Measurements from ENCODE around the gene LY86. TPM values are rescaled to one million over a fixed set of nuclear protein-coding genes. Genes with fewer than 3 reads are reported as not detected.

LY86 gene
- total RNA-seq, 4 donors from 2014 or later: 0.88 to 2.1 (median 1.6) TPM; not detected in 1

GRCh38 chr6:6696867-6697531 lies 108.5 kb downstream of the LY86 start:
- DNase-seq (ENCODE audit: low spot score in 2 of 2): peak in 1 of 2 donors; percentile 91
- WGBS, 2 donors: 32% methylated on average over 9 of the region's 9 CpGs
- TF ChIP-seq CTCF (IDR thresholded peaks at IDR 0.05): no peak
- TF ChIP-seq POLR2A (IDR thresholded peaks at IDR 0.05): no peak
- H3K4me3 ChIP-seq (ENCODE audit: low read depth, poor library complexity, severe bottlenecking): no peak overlapping the region
- intact Hi-C loops (cut with DNase I; ENCODE audit: low total_unique reads): no loop called here

GRCh38 chr6:6697620-6698019 lies 109.1 kb downstream of the LY86 start:
- DNase-seq (ENCODE audit: low spot score in 2 of 2): no peak
- intact Hi-C loops (cut with DNase I; ENCODE audit: low total_unique reads): no loop called here
- TF ChIP-seq POLR2A (IDR thresholded peaks at IDR 0.05) (no peak), CTCF (IDR thresholded peaks at IDR 0.05) (no peak)
- H3K4me3 ChIP-seq (ENCODE audit: low read depth, poor library complexity, severe bottlenecking): no peak overlapping the region
- 72 to 88% methylated on average over 3 of the region's 3 CpGs for WGBS, 2 donors

- peak; percentile 90 to 93 for DNase-seq (ENCODE audit: low spot score in 2 of 2)
Measured at GRCh38 chr6:6699741-6700367, 111.3 kb downstream of the LY86 start.

GRCh38 chr6:6700407-6701270 lies 112.1 kb downstream of the LY86 start:
- DNase-seq (ENCODE audit: low spot score in 2 of 2): no peak
- TF ChIP-seq POLR2A (IDR thresholded peaks at IDR 0.05) (no peak), CTCF (IDR thresholded peaks at IDR 0.05) (no peak)
- intact Hi-C loops (cut with DNase I; ENCODE audit: low total_unique reads): no loop called here
- 32 to 37% methylated on average over 13 of the region's 13 CpGs for WGBS, 2 donors
- H3K4me3 ChIP-seq (ENCODE audit: low read depth, poor library complexity, severe bottlenecking): no peak overlapping the region

More at GRCh38 chr6:6699741-6700367, 111.3 kb downstream of the LY86 start:
- no peak for TF ChIP-seq CTCF (IDR thresholded peaks at IDR 0.05)
- no peak for TF ChIP-seq POLR2A (IDR thresholded peaks at IDR 0.05)
- no peak overlapping the region for H3K4me3 ChIP-seq (ENCODE audit: low read depth, poor library complexity, severe bottlenecking)
- WGBS, 2 donors: 15 to 20% methylated on average over 11 of the region's 11 CpGs
- intact Hi-C loops (cut with DNase I; ENCODE audit: low total_unique reads): no loop called here

- WGBS, 2 donors: 28 to 31% methylated on average over 9 of the region's 9 CpGs
- H3K4me3 ChIP-seq (ENCODE audit: low read depth, poor library complexity, severe bottlenecking): no peak overlapping the region
- intact Hi-C loops (cut with DNase I; ENCODE audit: low total_unique reads): no loop called here
- no peak for DNase-seq (ENCODE audit: low spot score in 2 of 2)
- no peak for TF ChIP-seq POLR2A (IDR thresholded peaks at IDR 0.05)
- no peak for TF ChIP-seq CTCF (IDR thresholded peaks at IDR 0.05)
Measured at GRCh38 chr6:6701864-6702263, 113.3 kb downstream of the LY86 start.
